K562 (cell line): ENCODE results near the gene WTAP. TPM values are rescaled to one million over a fixed set of nuclear protein-coding genes. Genes with fewer than 3 reads are reported as not detected.

Experiments used
- ATAC-seq: fragments of 200-7000 bp; cut with Tn5 transposase; 3 replicates; pipeline ENCODE4 v1.9.1; 2020; ENCODE audit warnings: moderate library complexity
- BruUV-seq: library from RNA; stranded (reverse); fragments of 400-500 nt; replicated peaks from 2 replicates; lab custom pipeline; 2021; lab: Mats Ljungman, UMichigan
- CTCF ChIA-PET: fragments of 300-600 bp; formaldehyde crosslinking; extraction: SDS; loops from one replicate; lab custom pipeline; 2021; ENCODE audit warnings: low intra/inter-chr PET ratio; lab: Yijun Ruan, JAX
- POLR2A ChIA-PET: fragments of 300-600, 350-650 bp; sonication (Branson Sonifier 250); formaldehyde crosslinking; extraction: SDS; loops from one replicate; lab custom pipeline; 2021; ENCODE audit warnings: antibody characterized with exemption, inconsistent platforms; lab: Yijun Ruan, JAX
- DNase-seq, 4 experiments: peaks; one replicate each; pipeline versions ENCODE4 v3.0.0 to v3.0.0-alpha.2; 2011 to 2018; ENCODE audit warnings: low spot score in 3 of 4, mixed read lengths in 3 of 4; ENCODE audit errors: extremely low read depth in 1 of 4
- FAIRE-seq: peaks from 2 replicates; lab custom pipeline; 2011; peaks lifted over from hg19 to GRCh38; lab: Jason Lieb, UNC
- H2AFZ ChIP-seq: 2 replicates; pipeline ENCODE4 v1.6.0; 2011; ENCODE audit warnings: low read depth, low read length, control low read depth, inconsistent platforms
- H3K27ac ChIP-seq: fragments of 200-600 bp; 3 replicates; pipeline ENCODE4 v1.8.0; 2011; ENCODE audit warnings: low read depth, mild to moderate bottlenecking, control low read depth, inconsistent platforms, low read length, moderate library complexity, mixed read lengths; ENCODE audit errors: extremely low read depth
- H3K27me3 ChIP-seq, 2 experiments: fragments of 300-600 bp in 1 of 2; 2 replicates in 1 of 2; 3 replicates in 1 of 2; pipeline versions ENCODE4 v1.6.0 to v1.8.0; 2011; ENCODE audit warnings: inconsistent platforms in 2 of 2, low read length in 2 of 2, mild to moderate bottlenecking in 1 of 2, mixed read lengths in 1 of 2, moderate library complexity in 1 of 2; ENCODE audit not compliant: control insufficient read depth in 2 of 2, insufficient read depth in 2 of 2
- H3K36me3 ChIP-seq: fragments of 300-600 bp; 3 replicates; pipeline ENCODE4 v1.8.0; 2011; ENCODE audit warnings: mild to moderate bottlenecking, low read length, inconsistent platforms; ENCODE audit not compliant: control insufficient read depth, insufficient read depth
- H3K4me1 ChIP-seq, 2 experiments: fragments of 200-600 bp in 1 of 2; replicated peaks in 1 of 2; 2 replicates in 1 of 2; 3 replicates in 1 of 2; pipeline versions ENCODE4 v1.5.1 to v1.8.0; 2011; ENCODE audit warnings: inconsistent platforms in 2 of 2, low read length in 2 of 2, mild to moderate bottlenecking in 1 of 2, mixed read lengths in 1 of 2, moderate library complexity in 1 of 2; ENCODE audit not compliant: control insufficient read depth in 2 of 2, insufficient read depth in 2 of 2
- H3K4me2 ChIP-seq: 2 replicates; pipeline ENCODE4 v1.6.1; 2011; ENCODE audit warnings: low read length, control low read depth, inconsistent platforms, mixed read lengths; ENCODE audit not compliant: insufficient read depth
- H3K4me3 ChIP-seq: fragments of 200-600 bp; sonication (generic), shearing (Covaris generic); 2 replicates; pipeline ENCODE4 v1.5.1; 2016; ENCODE audit warnings: control low read depth, inconsistent platforms
- H3K79me2 ChIP-seq: fragments of 200-600 bp; 3 replicates; pipeline ENCODE4 v1.8.0; 2011; ENCODE audit warnings: low read length, inconsistent platforms; ENCODE audit not compliant: control insufficient read depth, insufficient read depth
- H3K9ac ChIP-seq, 2 experiments: 2 replicates each; pipeline versions ENCODE4 v1.6.0 to v1.6.1; 2011; ENCODE audit warnings: low read depth in 2 of 2, low read length in 2 of 2, control low read depth in 1 of 2, inconsistent platforms in 1 of 2, mild to moderate bottlenecking in 1 of 2, mixed read lengths in 1 of 2; ENCODE audit not compliant: insufficient read depth in 1 of 2
- H3K9me1 ChIP-seq: one replicate; pipeline ENCODE4 v1.6.0; 2011; ENCODE audit warnings: inconsistent platforms, mild to moderate bottlenecking, low read length, moderate library complexity; ENCODE audit not compliant: control insufficient read depth, insufficient read depth
- H3K9me3 ChIP-seq: replicated peaks from 2 replicates; pipeline ENCODE4 v1.5.1; 2011; ENCODE audit warnings: low read depth, low read length, inconsistent platforms; ENCODE audit not compliant: control insufficient read depth, insufficient read depth
- H4K20me1 ChIP-seq: replicated peaks from 2 replicates; pipeline ENCODE4 v1.6.1; 2011; ENCODE audit warnings: low read length, inconsistent platforms, mixed read lengths; ENCODE audit not compliant: control insufficient read depth, insufficient read depth
- CTCF ChIP-seq, 3 experiments: IDR thresholded peaks in 2 of 3; conservative IDR thresholded peaks in 1 of 3; 2 replicates each; pipeline ENCODE4 v1.5.1; 2011 to 2012; ENCODE audit warnings: low read length in 3 of 3, mild to moderate bottlenecking in 3 of 3, control low read depth in 2 of 3, improper control_type of control experiment in 1 of 3, inconsistent platforms in 1 of 3, low read depth in 1 of 3, mixed read lengths in 1 of 3, moderate library complexity in 1 of 3; ENCODE audit not compliant: insufficient read depth in 2 of 3
- HMBOX1 ChIP-seq: sonication (generic); IDR thresholded peaks from 2 replicates; pipeline ENCODE4 v1.6.1; 2016
- TARDBP ChIP-seq: fragments of 450-650 bp; IDR thresholded peaks from 2 replicates; pipeline ENCODE4 v1.6.1; 2016
- WGBS: fragments of 100-300 bp; shearing (Covaris generic); methylation state at CpG from one replicate; pipeline ENCODE4 v1.1.6; 2016; ENCODE audit warnings: low coverage, mixed read lengths; ENCODE audit not compliant: insufficient coverage; ENCODE audit errors: missing lambda C conversion rate; 5-methylcytosine and 5-hydroxymethylcytosine counted together
- in situ Hi-C: fragments of 300-500 bp; cut with MboI; formaldehyde crosslinking; loops from 4 replicates; pipeline ENCODE4 v1.15.0; 2018; ENCODE audit warnings: inconsistent platforms, mixed read lengths
- intact Hi-C: fragments of 100-400 bp; cut with micrococcal nuclease; formaldehyde crosslinking; loops from 2 replicates; pipeline ENCODE4 v1.14.2; 2022
- polyA plus RNA-seq, 8 experiments: library from polyadenylated mRNA; depleted of rRNA in 4 of 8; stranded (reverse) in 5 of 8; unstranded in 3 of 8; fragments of >200 nt; fragmentation: Nextera tagmentation in 2 of 8; fragmentation: Illumina TruSeq in 1 of 8; extraction: Ambion mirVana in 2 of 8; extraction: Trizol in 1 of 8; gene quantifications; 2 replicates each; pipeline versions ENCODE4 v1.2.1 to v1.2.3, GENCODE V29; 2011 to 2014; ENCODE audit warnings: inconsistent platforms in 1 of 8, missing spikeins in 1 of 8
- total RNA-seq, 7 experiments: library from RNA; depleted of rRNA in 6 of 7; stranded (reverse); fragments of >200 nt in 6 of 7; fragmentation: Illumina TruSeq in 2 of 7; extraction: Trizol in 2 of 7; gene quantifications; 2 replicates each; pipeline versions ENCODE4 v1.2.1 to v1.2.3, GENCODE V29; 2011 to 2021; ENCODE audit warnings: low replicate concordance in 1 of 7

Gene WTAP
- total and polyA plus RNA-seq, 9 of the 15 experiments (the other 6 are each of a cell fraction or from before 2014, with no cell fraction given), result 52.4 to 156 (median 110) TPM

GRCh38 chr6:159758031-159759001 lies 31.0 kb downstream of the WTAP start:
- no TSS peak for BruUV-seq
- no peak for TF ChIP-seq HMBOX1
- TF ChIP-seq TARDBP, result no peak
- TF ChIP-seq CTCF (IDR thresholded peaks at IDR 0.05 in 2 of 3, conservative IDR thresholded peaks at IDR 0.05 in 1 of 3; ENCODE audit: insufficient read depth in 2 of 3, low read depth in 1 of 3, low read length in 3 of 3), result peak in 1 of 3 experiments; percentile 42; a peak in 2 of 6 replicates
- Histone ChIP-seq H3K9ac (no peak overlapping the region), H3K4me2 (no peak overlapping the region), H3K9me3 (no peaks in the 10 kb centered on the region), H4K20me1 (no peaks in the 10 kb centered on the region), H3K79me2 (peaks cover 29% of the 10 kb centered on the region), H3K9me1 (no peaks in the 10 kb centered on the region), H3K27ac (no peak overlapping the region), H3K4me1 (peaks cover 15 to 26% of the 10 kb centered on the region in 2 experiments; a peak in 4 of 5 replicates), H3K4me3 (no peak overlapping the region), H2AFZ (no peak overlapping the region), H3K36me3 (peaks cover 69% of the 10 kb centered on the region), H3K27me3 (no peaks in the 10 kb centered on the region)
- WGBS, result 89% methylated on average over 7 of the region's 7 CpGs
- DNase-seq (peak in 2 of 4 experiments; percentile 16 to 25), ATAC-seq (no peak), FAIRE-seq (no peak)
- in situ Hi-C loops, result no loop called here
- intact Hi-C loops, result no loop called here
- ChIA-PET CTCF (interaction anchor here (0.6 kb wide), 1 partner anchor 20 kb away, joined by 4 read pairs; no protein-coding TSS in a partner anchor), POLR2A (interaction anchor here (1.0 to 1.1 kb wide), 2 partner anchors 12 to 66 kb away, joined by 3 to 4 read pairs; partner anchors contain the start of gene SOD2)
